PC-9 (cell line): ENCODE results near the gene SPATS2.

ENCODE experiments used
- EZH2 ChIP-seq: fragments of 200-600 bp; sonication (generic); IDR thresholded peaks from 2 replicates; pipeline ENCODE4 v1.8.0; 2017; ENCODE audit warnings: antibody characterized with exemption, low read depth
- TF ChIP-seq, protein P1 (sequence below): fragments of 200-600 bp; sonication (generic); conservative IDR thresholded peaks from 2 replicates; pipeline ENCODE4 v1.6.1; 2017; ENCODE audit warnings: mixed run types, antibody characterized with exemption, mild to moderate bottlenecking, moderate library complexity

GRCh38 chr12:49330032-49330619, 37.1 kb upstream of the SPATS2 start:
- TF ChIP-seq, protein P1, sequence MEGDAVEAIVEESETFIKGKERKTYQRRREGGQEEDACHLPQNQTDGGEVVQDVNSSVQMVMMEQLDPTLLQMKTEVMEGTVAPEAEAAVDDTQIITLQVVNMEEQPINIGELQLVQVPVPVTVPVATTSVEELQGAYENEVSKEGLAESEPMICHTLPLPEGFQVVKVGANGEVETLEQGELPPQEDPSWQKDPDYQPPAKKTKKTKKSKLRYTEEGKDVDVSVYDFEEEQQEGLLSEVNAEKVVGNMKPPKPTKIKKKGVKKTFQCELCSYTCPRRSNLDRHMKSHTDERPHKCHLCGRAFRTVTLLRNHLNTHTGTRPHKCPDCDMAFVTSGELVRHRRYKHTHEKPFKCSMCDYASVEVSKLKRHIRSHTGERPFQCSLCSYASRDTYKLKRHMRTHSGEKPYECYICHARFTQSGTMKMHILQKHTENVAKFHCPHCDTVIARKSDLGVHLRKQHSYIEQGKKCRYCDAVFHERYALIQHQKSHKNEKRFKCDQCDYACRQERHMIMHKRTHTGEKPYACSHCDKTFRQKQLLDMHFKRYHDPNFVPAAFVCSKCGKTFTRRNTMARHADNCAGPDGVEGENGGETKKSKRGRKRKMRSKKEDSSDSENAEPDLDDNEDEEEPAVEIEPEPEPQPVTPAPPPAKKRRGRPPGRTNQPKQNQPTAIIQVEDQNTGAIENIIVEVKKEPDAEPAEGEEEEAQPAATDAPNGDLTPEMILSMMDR: no peak
- TF ChIP-seq EZH2: no peak
